H7 (cell line): ENCODE measurements around the gene HIVEP3. TPM values are rescaled to one million over a fixed set of nuclear protein-coding genes. Genes with fewer than 3 reads are reported as not detected.

Experiments used
- DNase-seq: peaks from one replicate; pipeline ENCODE4 v3.0.0; 2012
- H3K27me3 ChIP-seq: 2 replicates; pipeline ENCODE4 v1.6.0; 2011; ENCODE audit warnings: mild to moderate bottlenecking, low read length; ENCODE audit not compliant: control insufficient read depth, insufficient read depth
- H3K36me3 ChIP-seq: replicated peaks from 2 replicates; pipeline ENCODE4 v1.5.1; 2011; ENCODE audit warnings: low read length; ENCODE audit not compliant: control insufficient read depth, insufficient read depth
- H3K4me3 ChIP-seq: 2 replicates; pipeline ENCODE4 v1.5.1; 2011; ENCODE audit warnings: low read depth, mild to moderate bottlenecking, control low read depth, low read length, moderate library complexity; ENCODE audit not compliant: insufficient read depth
- total RNA-seq: library from RNA; depleted of rRNA; stranded (reverse); fragments of >200 nt; shearing (Covaris generic); gene quantifications from 2 replicates; pipeline ENCODE4 v1.2.3, GENCODE V29; 2014

The HIVEP3 gene
- total RNA-seq, 1 experiment from 2014 or later = 1.8 TPM

- no peaks in the 10 kb centered on the region for H3K36me3 ChIP-seq
- no peaks in the 10 kb centered on the region for H3K27me3 ChIP-seq
- no peak overlapping the region for H3K4me3 ChIP-seq
- DNase-seq = no peak
Observed at GRCh38 chr1:41713557-41714327, 205.0 kb downstream of the HIVEP3 start.

GRCh38 chr1:41713141-41713540 is 205.6 kb downstream of the HIVEP3 start:
- Histone ChIP-seq H3K27me3 (no peaks in the 10 kb centered on the region), H3K4me3 (no peak overlapping the region), H3K36me3 (no peaks in the 10 kb centered on the region)
- DNase-seq = no peak

GRCh38 chr1:41712695-41713094 is 206.0 kb downstream of the HIVEP3 start:
- Histone ChIP-seq H3K4me3 (no peak overlapping the region), H3K36me3 (no peaks in the 10 kb centered on the region), H3K27me3 (no peaks in the 10 kb centered on the region)
- no peak for DNase-seq

GRCh38 chr1:41712081-41712480 is 206.6 kb downstream of the HIVEP3 start:
- Histone ChIP-seq H3K4me3 (no peak overlapping the region), H3K36me3 (no peaks in the 10 kb centered on the region), H3K27me3 (no peaks in the 10 kb centered on the region)
- DNase-seq = no peak

- DNase-seq = no peak
- no peak overlapping the region for H3K4me3 ChIP-seq
- H3K36me3 ChIP-seq = no peaks in the 10 kb centered on the region
- no peaks in the 10 kb centered on the region for H3K27me3 ChIP-seq
Observed at GRCh38 chr1:41711581-41711980, 207.1 kb downstream of the HIVEP3 start.

GRCh38 chr1:41710980-41711379 is 207.7 kb downstream of the HIVEP3 start:
- H3K4me3 ChIP-seq = no peak overlapping the region
- no peaks in the 10 kb centered on the region for H3K27me3 ChIP-seq
- no peak for DNase-seq
- no peaks in the 10 kb centered on the region for H3K36me3 ChIP-seq

- Histone ChIP-seq H3K36me3 (no peaks in the 10 kb centered on the region), H3K4me3 (no peak overlapping the region), H3K27me3 (no peaks in the 10 kb centered on the region)
- no peak for DNase-seq
Observed at GRCh38 chr1:41709873-41710272, 208.8 kb downstream of the HIVEP3 start.

- Histone ChIP-seq H3K36me3 (no peaks in the 10 kb centered on the region), H3K27me3 (no peaks in the 10 kb centered on the region), H3K4me3 (no peak overlapping the region)
- no peak for DNase-seq
Observed at GRCh38 chr1:41709331-41709730, 209.4 kb downstream of the HIVEP3 start.

GRCh38 chr1:41708332-41708731 is 210.4 kb downstream of the HIVEP3 start:
- H3K36me3 ChIP-seq = no peaks in the 10 kb centered on the region
- DNase-seq = no peak
- H3K27me3 ChIP-seq = no peaks in the 10 kb centered on the region
- no peak overlapping the region for H3K4me3 ChIP-seq

GRCh38 chr1:41707793-41708192 is 210.9 kb downstream of the HIVEP3 start:
- Histone ChIP-seq H3K36me3 (no peaks in the 10 kb centered on the region), H3K27me3 (no peaks in the 10 kb centered on the region), H3K4me3 (no peak overlapping the region)
- no peak for DNase-seq

GRCh38 chr1:41705798-41706197 is 212.9 kb downstream of the HIVEP3 start:
- no peak for DNase-seq
- H3K27me3 ChIP-seq = no peaks in the 10 kb centered on the region
- H3K4me3 ChIP-seq = no peak overlapping the region
- H3K36me3 ChIP-seq = no peaks in the 10 kb centered on the region

- Histone ChIP-seq H3K4me3 (no peak overlapping the region), H3K36me3 (no peaks in the 10 kb centered on the region), H3K27me3 (no peaks in the 10 kb centered on the region)
- no peak for DNase-seq
Observed at GRCh38 chr1:41704196-41704595, 214.5 kb downstream of the HIVEP3 start.

GRCh38 chr1:41702771-41703170 is 216.0 kb downstream of the HIVEP3 start:
- H3K27me3 ChIP-seq = no peaks in the 10 kb centered on the region
- DNase-seq = no peak
- H3K36me3 ChIP-seq = no peaks in the 10 kb centered on the region
- no peak overlapping the region for H3K4me3 ChIP-seq

GRCh38 chr1:41700986-41701535 is 217.7 kb downstream of the HIVEP3 start:
- no peak for DNase-seq
- Histone ChIP-seq H3K4me3 (no peak overlapping the region), H3K27me3 (no peaks in the 10 kb centered on the region), H3K36me3 (no peaks in the 10 kb centered on the region)

- Histone ChIP-seq H3K27me3 (no peaks in the 10 kb centered on the region), H3K4me3 (no peak overlapping the region), H3K36me3 (no peaks in the 10 kb centered on the region)
- DNase-seq = no peak
Observed at GRCh38 chr1:41700581-41700980, 218.1 kb downstream of the HIVEP3 start.
